Kidney epithelial cell (primary cell): ENCODE measurements around the gene PIGR. TPM values are rescaled to one million over a fixed set of nuclear protein-coding genes. Genes with fewer than 3 reads are reported as not detected.

Experiments
- DNase-seq: peaks from one replicate; pipeline ENCODE4 v3.0.0-alpha.2; 2010; ENCODE audit warnings: low read depth
- H3K27me3 ChIP-seq: 2 replicates; pipeline ENCODE4 v1.6.0; 2011; ENCODE audit warnings: low read length; ENCODE audit not compliant: control insufficient read depth, insufficient read depth
- H3K36me3 ChIP-seq: 2 replicates; pipeline ENCODE4 v1.5.1; 2011; ENCODE audit warnings: low read length; ENCODE audit not compliant: control insufficient read depth, insufficient read depth
- H3K4me3 ChIP-seq: 2 replicates; pipeline ENCODE4 v1.5.1; 2011; ENCODE audit warnings: low read depth, mild to moderate bottlenecking, control low read depth, low read length
- CTCF ChIP-seq: IDR thresholded peaks from 2 replicates; pipeline ENCODE4 v1.5.1; 2011; ENCODE audit warnings: mild to moderate bottlenecking, moderate library complexity, low read length, control low read depth, inconsistent platforms; ENCODE audit not compliant: insufficient read depth, poor library complexity, severe bottlenecking
- total RNA-seq: library from RNA; depleted of rRNA; stranded (reverse); fragments of >200 nt; gene quantifications from 2 replicates; pipeline ENCODE4 v1.2.3, GENCODE V29; 2015

The PIGR gene
- total RNA-seq, 1 donor from 2014 or later = not detected

GRCh38 chr1:206913766-206914537, 32.3 kb downstream of the PIGR start:
- no peak for TF ChIP-seq CTCF
- Histone ChIP-seq H3K36me3 (no peaks in the 10 kb centered on the region), H3K4me3 (no peak overlapping the region), H3K27me3 (peaks cover 2% of the 10 kb centered on the region)
- DNase-seq = no peak

- Histone ChIP-seq H3K36me3 (no peaks in the 10 kb centered on the region), H3K4me3 (no peak overlapping the region), H3K27me3 (peaks cover 2% of the 10 kb centered on the region)
- TF ChIP-seq CTCF = peak; percentile 72
- no peak for DNase-seq
Observed at GRCh38 chr1:206912445-206913095, 33.7 kb downstream of the PIGR start.

GRCh38 chr1:206911064-206911663, 35.1 kb downstream of the PIGR start:
- DNase-seq = no peak
- peaks cover 2% of the 10 kb centered on the region for H3K27me3 ChIP-seq

GRCh38 chr1:206909883-206910318, 36.4 kb downstream of the PIGR start:
- no peak for TF ChIP-seq CTCF
- Histone ChIP-seq H3K27me3 (peaks cover 2% of the 10 kb centered on the region), H3K36me3 (no peaks in the 10 kb centered on the region), H3K4me3 (peak overlapping the region; percentile 49)
- DNase-seq = no peak

More at GRCh38 chr1:206911064-206911663, 35.1 kb downstream of the PIGR start:
- Histone ChIP-seq H3K4me3 (no peak overlapping the region), H3K36me3 (no peaks in the 10 kb centered on the region)
- TF ChIP-seq CTCF = peak; percentile 76

- H3K27me3 ChIP-seq = peaks cover 2% of the 10 kb centered on the region
- no peak for TF ChIP-seq CTCF
- no peaks in the 10 kb centered on the region for H3K36me3 ChIP-seq
- no peak for DNase-seq
- H3K4me3 ChIP-seq = peak overlapping the region; percentile 49
Observed at GRCh38 chr1:206909161-206909882, 36.9 kb downstream of the PIGR start.
